ENCODE measurements around the gene CHCHD6. TPM values are rescaled to one million over a fixed set of nuclear protein-coding genes. Genes with fewer than 3 reads are reported as not detected.

The CHCHD6 gene
- total RNA-seq, 1 experiment from 2014 or later = 33.0 TPM

DNA sequence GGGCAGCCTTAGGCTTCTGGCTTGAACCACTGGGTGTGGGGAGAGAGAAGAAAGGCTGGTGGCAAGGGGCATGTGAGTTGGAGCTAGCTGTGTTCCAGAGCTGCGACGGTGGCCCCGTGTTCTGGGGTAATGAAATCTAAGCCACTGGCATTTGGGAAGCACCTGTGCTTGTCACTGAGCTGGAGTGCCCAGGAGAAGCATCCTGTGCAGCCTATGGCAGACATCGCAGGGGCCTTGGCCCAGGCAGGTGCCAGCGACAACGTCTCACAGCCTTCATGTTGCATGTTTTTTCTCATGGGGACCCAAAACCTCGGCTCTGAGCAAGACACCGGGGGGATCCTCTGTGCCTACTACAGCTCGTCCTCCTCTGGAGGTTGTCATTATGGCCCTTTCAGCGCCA is 187.8 kb downstream of the CHCHD6 start:
- DNase-seq (no peak), ATAC-seq (no peak)
- Histone ChIP-seq H3K9me3 (ENCODE audit: low read length) (no peaks in the 10 kb centered on the region), H3K4me1 (ENCODE audit: insufficient read depth, low read length) (peaks cover 27% of the 10 kb centered on the region), H3K36me3 (ENCODE audit: low read depth, low read length) (no peaks in the 10 kb centered on the region), H3K27ac (ENCODE audit: low read length) (no peak overlapping the region), H3K9ac (ENCODE audit: low read length) (no peak overlapping the region), H3K27me3 (ENCODE audit: low read length) (no peaks in the 10 kb centered on the region), H4K20me1 (ENCODE audit: low read length) (no peaks in the 10 kb centered on the region), H3K9me2 (replicated peaks; ENCODE audit: low read length) (no peaks in the 10 kb centered on the region), H2AFZ (ENCODE audit: low read length) (no peak overlapping the region), H3F3A (ENCODE audit: low read length, unreplicated experiment) (no peaks in the 10 kb centered on the region), H3K4me2 (ENCODE audit: low read length) (no peak overlapping the region), H3K4me3 (ENCODE audit: low read length) (no peak overlapping the region), H3K79me2 (ENCODE audit: low read length) (no peaks in the 10 kb centered on the region)
- TF ChIP-seq EZH2phosphoT487 (IDR thresholded peaks at IDR 0.05; ENCODE audit: borderline replicate concordance, low read length) (no peak), EZH2 (IDR thresholded peaks at IDR 0.05; ENCODE audit: low read length, unreplicated experiment) (no peak)
- TF ChIP-seq, protein P1, sequence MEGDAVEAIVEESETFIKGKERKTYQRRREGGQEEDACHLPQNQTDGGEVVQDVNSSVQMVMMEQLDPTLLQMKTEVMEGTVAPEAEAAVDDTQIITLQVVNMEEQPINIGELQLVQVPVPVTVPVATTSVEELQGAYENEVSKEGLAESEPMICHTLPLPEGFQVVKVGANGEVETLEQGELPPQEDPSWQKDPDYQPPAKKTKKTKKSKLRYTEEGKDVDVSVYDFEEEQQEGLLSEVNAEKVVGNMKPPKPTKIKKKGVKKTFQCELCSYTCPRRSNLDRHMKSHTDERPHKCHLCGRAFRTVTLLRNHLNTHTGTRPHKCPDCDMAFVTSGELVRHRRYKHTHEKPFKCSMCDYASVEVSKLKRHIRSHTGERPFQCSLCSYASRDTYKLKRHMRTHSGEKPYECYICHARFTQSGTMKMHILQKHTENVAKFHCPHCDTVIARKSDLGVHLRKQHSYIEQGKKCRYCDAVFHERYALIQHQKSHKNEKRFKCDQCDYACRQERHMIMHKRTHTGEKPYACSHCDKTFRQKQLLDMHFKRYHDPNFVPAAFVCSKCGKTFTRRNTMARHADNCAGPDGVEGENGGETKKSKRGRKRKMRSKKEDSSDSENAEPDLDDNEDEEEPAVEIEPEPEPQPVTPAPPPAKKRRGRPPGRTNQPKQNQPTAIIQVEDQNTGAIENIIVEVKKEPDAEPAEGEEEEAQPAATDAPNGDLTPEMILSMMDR (conservative IDR thresholded peaks at IDR 0.05; ENCODE audit: low read depth, low read length) = no peak
- POLR2A ChIA-PET (ENCODE audit: unreplicated experiment) = no interaction called here
- no TSS peak for BruUV-seq (replicated peaks)
- CTCF ChIA-PET = no interaction called here
- intact Hi-C loops (cut with micrococcal nuclease) = no loop called here

DNA sequence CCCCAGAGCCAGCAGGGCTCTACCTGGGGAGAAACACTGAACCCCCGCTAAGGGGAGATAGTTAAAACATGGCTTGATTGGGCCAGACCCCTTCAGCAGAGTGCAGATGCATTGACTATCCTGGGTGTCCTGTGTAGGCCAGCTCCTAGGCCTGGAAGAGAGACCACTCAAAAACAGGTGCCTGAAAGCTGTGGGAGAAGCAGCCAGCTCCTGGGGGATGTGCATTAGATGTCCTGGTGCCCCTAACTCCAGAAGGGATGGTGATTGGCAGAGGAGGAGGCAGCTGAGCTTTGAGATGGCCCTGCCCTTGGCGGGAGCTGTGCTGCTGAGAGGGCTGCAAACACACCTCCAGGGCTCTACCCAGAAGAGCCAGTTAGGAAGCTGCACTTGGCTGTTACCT is 189.6 kb downstream of the CHCHD6 start:
- Histone ChIP-seq H2AFZ (ENCODE audit: low read length) (no peak overlapping the region), H3F3A (ENCODE audit: low read length, unreplicated experiment) (no peaks in the 10 kb centered on the region), H3K4me3 (ENCODE audit: low read length) (no peak overlapping the region), H3K4me1 (ENCODE audit: insufficient read depth, low read length) (peaks cover 27% of the 10 kb centered on the region), H3K9me2 (replicated peaks; ENCODE audit: low read length) (no peaks in the 10 kb centered on the region), H3K79me2 (ENCODE audit: low read length) (no peaks in the 10 kb centered on the region), H3K4me2 (ENCODE audit: low read length) (no peak overlapping the region), H3K27ac (ENCODE audit: low read length) (no peak overlapping the region), H3K27me3 (ENCODE audit: low read length) (no peaks in the 10 kb centered on the region), H4K20me1 (ENCODE audit: low read length) (no peaks in the 10 kb centered on the region), H3K9me3 (ENCODE audit: low read length) (no peaks in the 10 kb centered on the region), H3K9ac (ENCODE audit: low read length) (no peak overlapping the region), H3K36me3 (ENCODE audit: low read depth, low read length) (no peaks in the 10 kb centered on the region)
- CTCF ChIA-PET = no interaction called here
- POLR2A ChIA-PET (ENCODE audit: unreplicated experiment) = no interaction called here
- TF ChIP-seq EZH2 (IDR thresholded peaks at IDR 0.05; ENCODE audit: low read length, unreplicated experiment) (no peak), EZH2phosphoT487 (IDR thresholded peaks at IDR 0.05; ENCODE audit: borderline replicate concordance, low read length) (no peak)
- TF ChIP-seq, protein P1 (conservative IDR thresholded peaks at IDR 0.05; ENCODE audit: low read depth, low read length) = no peak
- intact Hi-C loops (cut with micrococcal nuclease) = no loop called here
- ATAC-seq (no peak), DNase-seq (no peak)
- BruUV-seq (replicated peaks) = no TSS peak

DNA sequence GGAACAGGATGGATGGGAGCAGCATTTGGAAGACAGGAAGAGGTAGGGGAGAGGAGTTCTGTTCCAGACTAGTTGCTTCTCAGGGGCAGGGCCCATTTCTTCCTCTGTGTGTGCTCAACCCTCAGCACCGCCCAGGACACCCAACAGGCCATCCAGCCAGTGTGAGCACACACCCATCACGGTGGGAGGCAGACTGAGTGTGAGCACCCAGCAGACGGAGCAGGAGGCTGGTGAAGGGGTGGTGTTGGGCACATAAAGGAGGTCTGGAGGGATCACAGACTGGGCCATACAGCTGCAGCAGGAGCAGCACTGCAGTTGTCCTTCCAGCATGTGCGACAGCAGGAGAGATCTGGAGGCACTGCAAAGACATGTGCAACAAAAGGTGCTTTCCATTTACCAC is 190.4 kb downstream of the CHCHD6 start:
- no peaks in the 10 kb centered on the region for H3K36me3 ChIP-seq (ENCODE audit: low read depth, low read length)
- ATAC-seq (no peak), DNase-seq (no peak)
- no peak overlapping the region for H3K4me2 ChIP-seq (ENCODE audit: low read length)
- TF ChIP-seq EZH2phosphoT487 (IDR thresholded peaks at IDR 0.05; ENCODE audit: borderline replicate concordance, low read length) (no peak), EZH2 (IDR thresholded peaks at IDR 0.05; ENCODE audit: low read length, unreplicated experiment) (no peak)
- TF ChIP-seq, protein P1 (conservative IDR thresholded peaks at IDR 0.05; ENCODE audit: low read depth, low read length) = no peak
- POLR2A ChIA-PET (ENCODE audit: unreplicated experiment) = no interaction called here
- H4K20me1 ChIP-seq (ENCODE audit: low read length) = no peaks in the 10 kb centered on the region
- intact Hi-C loops (cut with micrococcal nuclease) = no loop called here
- H3F3A ChIP-seq (ENCODE audit: low read length, unreplicated experiment) = no peaks in the 10 kb centered on the region
- H3K9ac ChIP-seq (ENCODE audit: low read length) = no peak overlapping the region
- H3K9me2 ChIP-seq (replicated peaks; ENCODE audit: low read length) = no peaks in the 10 kb centered on the region
- CTCF ChIA-PET = no interaction called here
- H3K9me3 ChIP-seq (ENCODE audit: low read length) = no peaks in the 10 kb centered on the region
- H2AFZ ChIP-seq (ENCODE audit: low read length) = no peak overlapping the region
- no peaks in the 10 kb centered on the region for H3K27me3 ChIP-seq (ENCODE audit: low read length)
- BruUV-seq (replicated peaks) = no TSS peak
- H3K4me3 ChIP-seq (ENCODE audit: low read length) = no peak overlapping the region
- no peak overlapping the region for H3K27ac ChIP-seq (ENCODE audit: low read length)
- peaks cover 27% of the 10 kb centered on the region for H3K4me1 ChIP-seq (ENCODE audit: insufficient read depth, low read length)
- no peaks in the 10 kb centered on the region for H3K79me2 ChIP-seq (ENCODE audit: low read length)

All from PC-3 (cell line).